ENCODE results near the gene ZNF888. TPM values are rescaled to one million over a fixed set of nuclear protein-coding genes. Genes with fewer than 3 reads are reported as not detected.
"Not testable (repeated sequence)": the region's sequence is repeated elsewhere in the genome, so short reads cannot be mapped to it uniquely, and the experiment has no call there.

The ZNF888 gene
- total RNA-seq, 2 donors from 2014 or later, result 1.7 to 1.9 TPM

DNA sequence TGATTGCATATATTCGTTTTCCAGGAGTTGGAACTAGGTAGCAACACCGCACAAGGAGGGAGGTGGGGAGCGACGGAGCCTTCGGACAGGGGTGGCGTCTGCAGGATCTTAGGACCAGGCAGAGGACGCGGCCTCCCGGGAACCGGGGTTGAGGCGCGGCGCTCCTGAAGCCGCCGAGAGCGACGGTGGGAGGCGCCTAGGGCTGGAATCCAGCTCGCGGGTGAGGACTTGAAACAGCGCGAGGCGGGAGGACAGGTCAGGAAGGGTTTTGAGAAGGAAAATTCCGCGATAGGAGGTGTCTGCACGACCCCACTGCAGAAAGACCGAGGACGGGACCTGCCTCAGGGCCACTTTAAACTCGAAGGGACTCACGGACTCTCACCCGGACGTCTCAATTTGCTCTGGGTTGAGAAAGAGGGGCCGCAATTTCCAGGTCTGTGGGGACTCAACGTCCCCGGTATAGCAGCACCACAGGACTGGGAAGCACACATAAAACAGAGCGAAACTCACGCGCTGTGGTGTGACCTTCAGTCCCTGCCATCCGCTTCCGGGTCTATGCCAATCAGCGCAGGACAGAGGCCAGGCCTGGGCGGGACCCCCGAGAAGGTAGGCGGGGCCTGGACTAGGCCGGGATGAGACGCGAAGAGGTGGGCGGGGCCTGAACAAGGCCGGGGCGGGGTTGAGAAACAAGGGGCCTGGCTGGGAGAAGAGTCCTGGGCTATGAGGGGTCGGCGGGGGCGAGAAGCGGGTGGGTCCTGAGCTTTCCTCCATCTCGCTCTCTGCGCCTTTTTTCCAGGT, 25.9 kb downstream of the ZNF888 start, which contains the start of gene ZNF320:
Gene ZNF320, minus strand, starts transcription at position 498 of the 798 bp plus-strand sequence. CDS start 7,380 bp downstream, outside the sequence.
- peak; percentile 100 for ATAC-seq
- DNase-seq, result peak; percentile 98
- intact Hi-C loops (cut with DNase I), result loop anchor here in 1 of 2 donors (5.0 kb wide), 1 partner anchor 65 kb away; the partner anchor contains the start of gene ZNF816

DNA sequence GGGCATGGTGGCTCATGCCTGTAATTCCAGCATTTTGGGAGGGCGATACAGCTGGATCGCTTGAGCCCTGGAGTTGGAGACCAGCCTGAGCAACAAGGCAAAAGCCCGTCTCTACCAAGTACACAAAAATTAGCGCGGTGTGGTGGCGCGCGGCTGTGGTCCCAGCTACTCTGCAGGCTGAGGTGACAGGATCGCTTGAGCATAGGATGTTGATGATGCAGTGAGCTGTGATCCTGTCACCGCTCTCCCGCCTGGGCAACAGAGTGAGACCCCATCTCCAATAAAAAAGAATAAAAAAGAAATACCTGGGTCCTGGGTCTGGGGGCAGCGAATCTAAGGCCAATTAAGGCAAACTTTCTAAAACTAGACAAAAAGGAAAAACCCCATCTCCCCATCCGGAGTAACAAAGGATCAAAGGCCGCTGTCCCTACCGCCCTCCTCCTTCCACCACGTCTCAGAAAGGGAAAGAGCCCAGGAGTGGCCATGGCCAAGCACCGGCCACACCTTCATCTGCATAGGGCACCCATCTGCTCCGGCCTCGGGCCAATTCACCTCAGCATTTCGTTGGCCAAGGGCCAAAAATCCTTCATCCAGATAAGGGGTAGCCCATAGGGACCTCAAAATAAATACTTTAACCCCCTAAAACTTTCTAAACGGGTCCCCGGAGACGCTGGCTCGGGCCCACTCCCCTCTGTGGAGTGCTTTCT, 26.6 kb downstream of the ZNF888 start:
- ATAC-seq, result peak; percentile 44 to 78
- DNase-seq, result peak; percentile 51
- intact Hi-C loops (cut with DNase I), result loop anchor here in 1 of 2 donors (5.0 kb wide), 1 partner anchor 66 kb away; the partner anchor contains the start of gene ZNF816

DNA sequence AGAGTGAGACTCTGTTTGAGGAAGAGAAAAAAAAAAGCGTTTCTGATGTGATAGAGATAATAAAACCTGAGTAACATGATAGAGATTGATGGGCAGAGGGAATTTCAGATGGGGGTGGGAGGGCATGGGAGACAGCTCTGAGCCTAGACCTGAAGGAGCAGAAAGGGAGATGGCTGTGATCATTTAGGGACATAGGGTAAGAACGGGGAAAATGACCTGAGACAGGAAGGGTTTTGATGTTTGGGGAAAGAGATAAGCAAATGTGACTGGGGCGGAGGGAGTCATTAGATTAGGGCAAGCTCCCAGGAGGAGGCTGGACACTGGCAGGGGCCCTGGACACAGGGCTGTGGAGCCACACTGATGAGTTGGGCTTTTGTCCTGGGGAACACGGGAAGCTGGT, 31.9 kb downstream of the ZNF888 start:
- ATAC-seq (no peak), DNase-seq (no peak)
- intact Hi-C loops (cut with DNase I), result no loop called here

DNA sequence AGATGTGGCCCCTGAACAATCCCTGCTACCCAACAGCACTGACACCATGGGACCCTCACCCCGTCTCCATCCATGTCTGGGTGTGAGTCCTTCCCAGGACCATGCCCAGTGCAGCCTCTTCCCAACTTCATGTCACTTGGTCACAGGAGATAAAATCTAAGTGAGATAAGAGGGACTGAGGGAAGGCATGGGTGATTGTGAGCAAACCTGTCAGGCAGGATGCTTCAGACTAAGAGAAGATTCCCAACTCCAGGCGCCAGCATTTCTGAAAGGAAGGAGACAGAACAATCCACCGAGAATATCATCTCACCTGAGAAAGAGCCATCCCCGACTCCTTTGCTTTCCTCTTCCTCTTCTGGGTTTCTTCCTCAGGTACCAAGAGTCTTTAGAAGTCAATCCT, 33.3 kb downstream of the ZNF888 start:
- intact Hi-C loops (cut with DNase I), result no loop called here
- ATAC-seq (no peak), DNase-seq (no peak)

DNA sequence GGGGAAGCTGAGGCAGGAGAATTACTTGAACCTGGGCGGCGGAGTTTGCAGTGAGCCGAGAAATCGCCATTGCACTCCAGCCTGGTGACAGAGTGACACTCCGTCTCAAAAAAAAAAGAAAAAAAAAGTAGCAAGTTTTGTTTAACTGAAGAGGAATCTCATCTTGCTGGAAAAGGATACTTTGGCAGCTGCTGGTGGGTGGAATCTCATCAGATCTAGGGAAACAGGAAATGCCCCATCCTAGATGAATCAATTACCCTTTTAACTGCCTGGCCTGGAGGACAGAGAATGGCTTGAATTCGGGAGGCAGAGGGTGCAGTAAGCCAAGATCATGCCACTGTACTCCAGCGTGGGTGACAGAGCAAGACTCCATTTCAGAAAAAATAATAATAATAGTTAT, 34.2 kb downstream of the ZNF888 start:
- intact Hi-C loops (cut with DNase I), result no loop called here
- DNase-seq (no peak), ATAC-seq (no peak)

DNA sequence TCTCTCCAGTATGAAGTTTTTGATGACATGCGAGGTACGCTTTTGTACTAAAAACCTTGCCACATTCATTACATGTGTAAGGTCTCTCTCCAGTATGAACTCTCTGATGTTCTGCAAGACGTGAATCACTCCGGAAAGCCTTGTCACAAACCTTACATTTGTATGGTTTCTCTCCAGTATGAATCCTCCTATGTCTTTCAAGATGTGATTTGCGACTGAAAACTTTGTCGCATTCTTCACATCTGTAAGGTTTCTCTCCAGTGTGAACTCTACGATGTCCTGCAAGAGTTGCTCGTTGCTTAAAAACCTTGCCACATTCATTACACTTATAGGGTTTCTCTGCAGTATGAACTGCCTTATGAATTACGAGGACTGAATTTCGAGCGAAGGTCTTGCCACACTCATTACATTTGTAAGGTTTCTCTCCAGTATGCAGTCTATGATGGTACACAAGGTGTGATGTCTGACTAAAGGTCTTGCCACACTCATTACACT, 42.3 kb downstream of the ZNF888 start:
- DNase-seq, result no peak
- intact Hi-C loops (cut with DNase I), result no loop called here
- ATAC-seq, result no peak

DNA sequence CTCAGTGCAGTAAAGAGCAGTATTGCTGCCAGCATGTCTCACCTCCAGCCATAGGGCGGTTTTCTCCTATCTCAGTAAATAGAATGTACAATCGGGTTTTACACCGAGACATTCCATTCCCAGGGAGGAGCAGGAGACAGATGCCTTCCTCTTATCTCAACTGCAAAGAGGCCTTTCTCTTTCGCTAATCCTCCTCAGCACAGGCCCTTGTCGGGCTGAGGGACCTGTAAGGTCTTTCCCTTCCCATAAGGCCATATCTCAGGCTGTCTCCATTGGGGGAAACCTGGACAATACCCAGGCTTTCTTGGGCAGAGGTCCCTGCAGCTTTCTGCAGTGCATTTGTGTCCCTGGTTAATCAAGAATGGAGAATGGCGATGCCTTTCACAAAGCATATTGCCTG, 50.2 kb downstream of the ZNF888 start:
- intact Hi-C loops (cut with DNase I); DNase-seq; ATAC-seq: not testable (repeated sequence)

DNA sequence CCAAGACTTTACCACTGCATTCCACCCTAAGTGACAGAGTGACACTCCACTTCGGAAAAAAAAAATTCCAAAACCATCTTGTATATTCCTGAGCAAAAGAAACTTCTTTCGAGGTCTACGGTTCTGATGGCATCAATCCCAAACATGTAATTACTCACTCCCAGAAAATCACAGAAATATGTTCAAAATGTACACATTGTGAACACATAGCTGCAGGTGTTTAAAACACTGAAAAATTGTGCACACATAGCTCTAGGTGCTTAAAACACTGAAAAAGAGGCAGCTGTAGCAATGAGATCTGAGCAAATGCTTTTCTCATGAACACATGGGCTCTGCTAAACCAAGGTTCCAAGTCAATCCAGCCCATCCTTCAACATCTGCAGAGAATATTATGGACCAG, 51.8 kb downstream of the ZNF888 start:
- ATAC-seq, result no peak
- intact Hi-C loops (cut with DNase I), result no loop called here
- no peak for DNase-seq

DNA sequence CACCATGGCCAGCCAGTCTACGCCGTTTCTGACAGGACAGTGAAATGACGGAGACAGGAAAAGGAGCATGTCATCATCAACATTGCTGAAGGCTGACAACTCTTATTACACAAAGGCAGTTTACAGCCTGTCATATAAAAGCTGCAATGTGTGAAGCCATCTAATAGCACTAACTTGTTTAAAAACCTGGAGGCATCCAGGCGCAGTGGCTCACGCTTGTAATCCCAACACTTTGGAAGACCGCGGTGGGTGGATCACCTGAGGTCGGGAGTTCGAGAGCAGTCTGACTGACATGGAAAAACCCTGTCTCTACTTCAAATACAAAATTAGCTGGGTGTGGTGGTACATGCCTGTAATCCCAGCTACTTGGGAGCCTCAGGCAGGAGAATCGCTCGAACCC, 55.2 kb downstream of the ZNF888 start:
- ATAC-seq; DNase-seq; intact Hi-C loops (cut with DNase I): not testable (repeated sequence)

DNA sequence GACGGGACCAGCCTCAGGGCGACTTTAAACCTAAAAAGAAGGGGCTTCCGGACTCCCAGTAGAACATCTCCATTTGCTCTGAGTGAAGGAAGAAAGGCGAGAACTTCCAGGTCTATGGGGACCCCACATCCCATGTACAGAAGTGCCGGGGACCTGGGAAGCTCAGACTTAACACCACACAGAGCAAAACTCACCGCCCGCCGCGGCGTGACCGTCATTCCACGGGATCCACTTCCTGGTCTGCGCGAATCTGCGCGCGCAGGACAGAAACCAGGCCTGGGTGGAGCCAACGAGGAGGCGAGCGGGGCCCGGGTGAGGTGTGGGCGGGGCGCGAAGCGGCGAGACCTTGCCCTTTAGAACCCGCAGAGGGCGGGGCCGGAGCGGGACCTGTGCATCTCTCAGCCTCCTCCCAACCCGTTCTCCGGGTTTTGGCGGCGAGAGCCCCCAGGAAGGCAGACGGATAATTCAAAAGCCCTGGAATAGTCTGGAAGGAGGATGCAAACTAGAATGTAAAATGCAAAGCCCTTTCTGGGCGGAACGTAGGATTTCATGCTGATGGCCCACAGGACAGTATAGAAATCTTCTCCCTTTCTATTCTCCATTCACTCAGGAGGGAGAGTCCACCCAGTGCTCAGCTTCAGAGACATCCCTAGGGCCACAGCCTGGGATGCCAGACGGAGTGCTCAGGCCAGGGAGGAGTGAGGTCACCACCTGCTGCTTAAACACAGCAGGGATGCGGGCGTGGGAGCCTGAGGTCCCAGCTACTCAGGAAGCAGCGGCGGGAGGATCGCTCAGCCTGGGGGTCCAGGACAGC, 65.6 kb downstream of the ZNF888 start, which contains the start of gene ZNF468:
Gene ZNF468, minus strand, starts transcription at position 242 of the 814 bp plus-strand sequence. CDS start 3,347 bp downstream, outside the sequence.
- intact Hi-C loops (cut with DNase I), result loop anchor here in 1 of 2 donors (10.0 kb wide), 1 partner anchor 87 kb away; no protein-coding TSS in a partner anchor
- peak; percentile 81 for DNase-seq
- ATAC-seq, result peak; percentile 100

DNA sequence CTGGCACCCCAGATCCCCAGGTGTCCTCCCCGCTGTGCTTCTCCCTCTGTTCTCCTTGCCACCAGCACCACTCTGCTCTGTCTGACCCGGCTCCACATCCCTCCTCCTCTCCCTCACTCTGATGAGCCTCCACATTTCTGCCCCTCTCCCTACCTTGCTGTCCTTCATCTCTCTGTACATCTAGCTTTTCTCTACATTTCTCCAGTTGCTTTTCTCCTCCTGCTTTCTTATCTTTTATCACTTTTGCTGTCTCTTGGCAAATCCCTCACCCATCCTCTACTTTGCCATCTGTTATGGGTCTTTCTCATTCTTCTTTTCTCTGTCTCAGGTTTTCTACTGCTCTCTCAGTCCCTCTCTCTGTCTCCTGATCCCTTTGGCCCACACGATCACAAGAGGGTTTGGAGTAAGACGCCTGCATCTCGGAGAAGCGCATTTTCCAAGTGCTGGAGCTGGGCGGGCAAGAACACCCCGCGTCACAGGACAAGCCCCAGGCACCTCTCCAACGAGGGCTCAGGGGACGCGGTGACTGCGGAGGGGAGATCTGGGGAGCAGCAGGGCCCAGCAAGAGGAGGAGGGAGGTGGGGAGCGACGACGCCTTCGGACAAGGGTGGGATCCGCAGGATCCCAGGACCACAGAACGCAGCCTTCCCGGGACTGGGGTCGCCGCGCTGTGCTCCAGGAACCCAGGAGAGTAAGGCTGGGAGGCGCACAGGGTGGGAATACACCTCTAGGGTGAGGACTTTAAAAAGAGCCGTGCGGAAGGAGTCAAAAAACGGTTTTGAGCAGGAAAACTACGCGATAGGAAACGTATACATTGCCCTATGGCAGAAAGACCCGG, 66.5 kb downstream of the ZNF888 start:
- DNase-seq, result not testable (repeated sequence)
- intact Hi-C loops (cut with DNase I), result loop anchor here in 1 of 2 donors (10.0 kb wide), 1 partner anchor 88 kb away; no protein-coding TSS in a partner anchor

More for the DNA sequence above, 66.5 kb downstream of the ZNF888 start:
- peak; percentile 28 to 49 for ATAC-seq

Other genes with a start within 250 kb of the ZNF888 start
- gene ZNF611, start 188.4 kb downstream of the ZNF888 start, total RNA-seq, result 10 to 100 TPM in 1 of 2 donors, 1 to 10 TPM in 1; 9.2 to 11.3 TPM
- gene ZNF600, start 136.6 kb downstream of the ZNF888 start, total RNA-seq, result 1 to 10 TPM; 3.9 to 4.4 TPM
- 1 to 10 TPM; 8.6 to 9.0 TPM for gene ZNF28, start 101.8 kb downstream of the ZNF888 start, total RNA-seq
- gene ZNF468, start 65.8 kb downstream of the ZNF888 start, total RNA-seq, result 1 to 10 TPM; 8.5 to 8.7 TPM
- gene ZNF320, start 25.8 kb downstream of the ZNF888 start, total RNA-seq, result 10 to 100 TPM; 10.7 to 12.9 TPM
- 1 to 10 TPM; 3.8 to 5.1 TPM for gene ZNF816, start 39.5 kb upstream of the ZNF888 start, total RNA-seq
- not detected for gene ERVV-1, start 90.5 kb upstream of the ZNF888 start, total RNA-seq
- gene ERVV-2, start 121.3 kb upstream of the ZNF888 start, total RNA-seq, result not detected
- 10 to 100 TPM; 16.5 to 17.0 TPM for gene ZNF160, start 180.0 kb upstream of the ZNF888 start, total RNA-seq
- 10 to 100 TPM; 19.5 to 23.0 TPM for gene ZNF415, start 209.5 kb upstream of the ZNF888 start, total RNA-seq
- 1 to 10 TPM; 6.2 to 7.8 TPM for gene ZNF347, start 235.6 kb upstream of the ZNF888 start, total RNA-seq

Measured in left cardiac atrium (tissue), 4 donors.